NCI-H748 treated with DMSO at 0.1 percent for 48 hours (cell line): ENCODE results near the gene TM4SF20.
A peak's percentile ranks its signal among the peaks of the same experiment; 100 is the strongest.
"Not testable (repeated sequence)": the region's sequence is repeated elsewhere in the genome, so short reads cannot be mapped to it uniquely, and the experiment has no call there.

Source experiments
- DNase-seq: peaks from one replicate; lab custom pipeline; 2025; lab: John Stamatoyannopoulos, UW

TM4SF20 gene

GRCh38 chr2:227398684-227399670 is 19.9 kb upstream of the TM4SF20 start:
- DNase-seq = no peak

- DNase-seq = no peak
Observed at GRCh38 chr2:227397562-227397961, 18.5 kb upstream of the TM4SF20 start.

- no peak for DNase-seq
Observed at GRCh38 chr2:227395556-227395955, 16.4 kb upstream of the TM4SF20 start.

GRCh38 chr2:227394401-227394800 is 15.3 kb upstream of the TM4SF20 start:
- no peak for DNase-seq

- no peak for DNase-seq
Observed at GRCh38 chr2:227390468-227391256, 11.6 kb upstream of the TM4SF20 start.

- DNase-seq = no peak
Observed at GRCh38 chr2:227389661-227390060, 10.6 kb upstream of the TM4SF20 start.

- no peak for DNase-seq
Observed at GRCh38 chr2:227389231-227389630, 10.1 kb upstream of the TM4SF20 start.

- no peak for DNase-seq
Observed at GRCh38 chr2:227388537-227389011, 9.5 kb upstream of the TM4SF20 start.

GRCh38 chr2:227387583-227387982 is 8.5 kb upstream of the TM4SF20 start, which contains the start of gene SCYGR1:
Gene SCYGR1 (minus strand): TSS chr2:227387949. CDS start chr2:227387949, 0 bp downstream.
- DNase-seq = not testable (repeated sequence)

GRCh38 chr2:227386630-227387029 is 7.5 kb upstream of the TM4SF20 start:
- no peak for DNase-seq

GRCh38 chr2:227383686-227384085 is 4.6 kb upstream of the TM4SF20 start:
- no peak for DNase-seq

GRCh38 chr2:227382241-227382835 is 3.2 kb upstream of the TM4SF20 start:
- not testable (repeated sequence) for DNase-seq

GRCh38 chr2:227378371-227378782 is 729 bp downstream of the TM4SF20 start:
- DNase-seq = no peak

- DNase-seq = no peak
Observed at GRCh38 chr2:227377467-227378351, 1.4 kb downstream of the TM4SF20 start.

GRCh38 chr2:227376656-227377396 is 2.3 kb downstream of the TM4SF20 start:
- DNase-seq = peak; percentile 9

GRCh38 chr2:227374158-227374557 is 4.9 kb downstream of the TM4SF20 start:
- DNase-seq = no peak

GRCh38 chr2:227373389-227373788 is 5.7 kb downstream of the TM4SF20 start:
- DNase-seq = no peak

GRCh38 chr2:227370791-227371312 is 8.3 kb downstream of the TM4SF20 start:
- DNase-seq = no peak

GRCh38 chr2:227370092-227370491 is 9.0 kb downstream of the TM4SF20 start:
- DNase-seq = no peak

GRCh38 chr2:227368574-227368973 is 10.5 kb downstream of the TM4SF20 start:
- DNase-seq = no peak
